WI38 (cell line): Measurements from ENCODE around the gene OTUD6A.

Source experiments
- H3K4me3 ChIP-seq: 2 replicates; pipeline ENCODE4 v1.5.1; 2011; ENCODE audit warnings: low read depth, mild to moderate bottlenecking, control low read depth, low read length
- TF ChIP-seq, protein P1 (sequence below): IDR thresholded peaks from 2 replicates; pipeline ENCODE4 v1.5.1; 2012; ENCODE audit warnings: low read depth, mild to moderate bottlenecking, control low read depth, low read length

OTUD6A gene

GRCh38 chrX:70026112-70026850 lies 36.0 kb upstream of the OTUD6A start:
- H3K4me3 ChIP-seq, result no peak overlapping the region
- TF ChIP-seq, protein P1, sequence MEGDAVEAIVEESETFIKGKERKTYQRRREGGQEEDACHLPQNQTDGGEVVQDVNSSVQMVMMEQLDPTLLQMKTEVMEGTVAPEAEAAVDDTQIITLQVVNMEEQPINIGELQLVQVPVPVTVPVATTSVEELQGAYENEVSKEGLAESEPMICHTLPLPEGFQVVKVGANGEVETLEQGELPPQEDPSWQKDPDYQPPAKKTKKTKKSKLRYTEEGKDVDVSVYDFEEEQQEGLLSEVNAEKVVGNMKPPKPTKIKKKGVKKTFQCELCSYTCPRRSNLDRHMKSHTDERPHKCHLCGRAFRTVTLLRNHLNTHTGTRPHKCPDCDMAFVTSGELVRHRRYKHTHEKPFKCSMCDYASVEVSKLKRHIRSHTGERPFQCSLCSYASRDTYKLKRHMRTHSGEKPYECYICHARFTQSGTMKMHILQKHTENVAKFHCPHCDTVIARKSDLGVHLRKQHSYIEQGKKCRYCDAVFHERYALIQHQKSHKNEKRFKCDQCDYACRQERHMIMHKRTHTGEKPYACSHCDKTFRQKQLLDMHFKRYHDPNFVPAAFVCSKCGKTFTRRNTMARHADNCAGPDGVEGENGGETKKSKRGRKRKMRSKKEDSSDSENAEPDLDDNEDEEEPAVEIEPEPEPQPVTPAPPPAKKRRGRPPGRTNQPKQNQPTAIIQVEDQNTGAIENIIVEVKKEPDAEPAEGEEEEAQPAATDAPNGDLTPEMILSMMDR, result no peak

DNA sequence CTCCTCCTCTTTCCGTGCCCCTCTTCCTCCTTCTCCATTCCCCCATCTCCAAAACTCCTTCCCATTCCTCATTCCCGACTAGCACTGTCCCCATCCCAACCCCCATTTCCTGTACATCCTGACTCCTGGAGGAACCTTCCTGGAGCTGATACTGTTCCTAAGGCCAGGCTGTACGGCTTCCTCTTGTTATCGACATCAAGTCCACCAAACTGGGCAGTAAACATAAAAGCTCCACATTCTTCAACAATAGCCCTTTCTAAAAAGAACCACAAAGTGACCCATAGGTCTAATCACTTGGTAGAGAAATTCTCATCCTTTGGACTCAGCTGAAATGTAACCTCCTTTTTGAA lies 35.4 kb upstream of the OTUD6A start:
- TF ChIP-seq, protein P1, result no peak
- H3K4me3 ChIP-seq, result no peak overlapping the region

GRCh38 chrX:70029863-70030262 lies 32.4 kb upstream of the OTUD6A start:
- TF ChIP-seq, protein P1, result no peak
- H3K4me3 ChIP-seq, result no peak overlapping the region

DNA sequence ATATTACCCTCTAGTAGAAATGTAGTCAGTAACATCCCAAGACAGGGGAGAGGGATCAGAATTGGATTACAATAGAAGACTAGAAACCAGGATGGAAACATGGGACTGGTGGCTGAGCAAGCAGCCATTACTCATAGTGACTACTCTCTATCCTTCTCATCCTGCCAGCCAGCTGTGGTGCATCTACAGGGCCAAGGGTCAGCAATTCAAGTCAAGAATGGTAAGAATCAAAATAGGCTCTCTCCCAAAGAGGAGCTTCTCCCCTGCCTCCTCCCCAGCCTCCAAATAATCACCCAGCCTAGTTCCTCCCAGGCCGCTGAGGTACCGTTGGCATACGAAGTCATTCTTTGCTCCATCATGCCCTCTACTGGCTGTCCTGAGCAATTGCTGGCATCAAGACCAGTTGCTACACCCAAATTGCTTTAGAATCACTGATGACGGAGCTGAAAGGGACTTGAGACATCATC lies 31.9 kb upstream of the OTUD6A start:
- no peak overlapping the region for H3K4me3 ChIP-seq
- TF ChIP-seq, protein P1, result peak; percentile 73

DNA sequence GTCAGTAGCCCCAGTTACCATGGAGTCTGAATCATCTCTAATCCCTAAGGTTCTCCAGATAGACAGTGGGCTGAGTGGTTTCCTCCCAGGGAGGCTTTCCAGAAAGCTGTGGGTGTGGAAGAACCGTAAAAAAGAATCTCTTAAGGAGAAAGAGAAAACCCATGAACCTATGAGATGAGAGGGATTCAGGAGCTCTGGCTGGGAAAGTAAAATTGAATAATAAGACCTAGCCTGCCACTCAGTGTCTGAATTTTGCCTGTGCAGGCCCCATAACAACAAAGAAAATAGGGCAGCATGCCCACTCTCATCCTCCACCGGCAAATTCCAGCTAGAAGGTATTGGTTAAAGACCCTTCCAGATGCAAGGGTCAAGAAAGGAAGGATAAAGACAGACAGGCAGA lies 29.5 kb upstream of the OTUD6A start:
- TF ChIP-seq, protein P1, result no peak
- no peak overlapping the region for H3K4me3 ChIP-seq

DNA sequence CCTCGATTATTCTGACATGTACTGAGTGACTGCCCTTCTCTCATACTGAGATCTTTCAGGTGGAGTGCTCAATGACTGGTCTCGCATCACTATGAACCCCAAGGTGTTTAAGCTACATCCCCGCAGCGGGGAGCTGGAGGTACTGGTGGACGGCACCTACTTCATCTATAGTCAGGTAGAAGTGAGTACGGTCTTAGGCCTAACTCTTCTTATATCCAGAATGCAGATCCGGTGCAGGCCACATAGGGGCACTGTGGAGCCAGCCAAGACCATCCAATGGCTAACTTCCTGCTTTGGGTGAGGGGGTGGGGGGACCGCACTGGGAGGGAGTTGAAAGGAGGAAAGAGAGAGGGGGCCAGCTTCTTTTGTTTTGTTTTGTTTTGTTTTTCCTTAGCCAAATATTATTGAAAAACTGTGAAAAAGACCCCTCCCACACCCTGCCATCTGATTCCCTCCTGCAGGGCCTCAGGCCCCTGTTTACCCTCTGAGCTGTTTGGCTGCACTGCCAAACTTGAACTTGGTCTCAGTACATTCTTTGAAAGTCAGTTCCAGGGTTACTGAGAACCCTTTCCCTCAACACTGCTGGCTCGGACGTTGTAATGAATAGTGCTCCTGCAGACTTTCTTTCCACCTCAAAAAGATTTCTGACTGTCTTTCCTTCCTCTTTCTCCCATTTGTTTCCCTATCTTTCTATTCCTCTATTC lies 28.8 kb upstream of the OTUD6A start:
- no peak overlapping the region for H3K4me3 ChIP-seq
- TF ChIP-seq, protein P1, result peak; percentile 41; the same call in 1 of the 2 replicates

GRCh38 chrX:70034646-70035045 lies 27.6 kb upstream of the OTUD6A start:
- TF ChIP-seq, protein P1, result no peak
- no peak overlapping the region for H3K4me3 ChIP-seq
